ENCODE results near the gene ZAP70. TPM values are rescaled to one million over a fixed set of nuclear protein-coding genes. Genes with fewer than 3 reads are reported as not detected.

The ZAP70 gene
- total RNA-seq, 2 donors from 2014 or later, result 0.86 to 1.4 TPM

DNA sequence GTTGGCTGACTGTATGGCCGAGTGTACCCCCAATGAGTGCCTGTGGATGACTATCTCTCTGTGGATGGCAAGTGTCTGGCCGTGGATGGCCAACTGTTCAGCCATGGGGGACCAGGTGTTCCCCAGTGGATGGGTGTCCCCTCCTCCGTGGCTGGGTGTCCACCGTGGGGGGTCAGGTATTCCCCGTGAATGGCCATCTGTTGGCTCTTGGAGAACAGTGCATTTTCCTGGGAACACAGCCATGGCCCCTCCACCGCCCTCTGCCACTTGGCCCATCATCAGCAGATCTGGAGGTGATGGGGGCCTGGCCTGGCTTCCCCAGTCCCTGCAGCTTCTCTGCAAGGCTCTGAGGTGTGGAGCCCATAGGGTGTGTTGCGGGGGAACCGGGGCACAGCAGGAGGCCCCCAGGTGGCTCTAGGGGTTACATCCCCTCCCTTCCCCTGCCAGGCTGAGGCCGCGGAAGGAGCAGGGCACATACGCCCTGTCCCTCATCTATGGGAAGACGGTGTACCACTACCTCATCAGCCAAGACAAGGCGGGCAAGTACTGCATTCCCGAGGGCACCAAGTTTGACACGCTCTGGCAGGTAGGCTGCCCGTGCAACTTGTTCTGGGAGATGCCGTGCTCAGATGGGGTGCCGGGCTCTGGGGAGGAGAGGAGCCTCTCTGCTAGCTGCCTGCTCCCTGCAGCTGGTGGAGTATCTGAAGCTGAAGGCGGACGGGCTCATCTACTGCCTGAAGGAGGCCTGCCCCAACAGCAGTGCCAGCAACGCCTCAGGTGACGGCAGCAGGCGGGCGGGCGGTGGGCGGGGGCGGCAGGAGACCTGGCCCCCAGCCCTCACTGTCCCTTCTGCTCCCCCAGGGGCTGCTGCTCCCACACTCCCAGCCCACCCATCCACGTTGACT, 19.3 kb downstream of the ZAP70 start:
- no peak for DNase-seq (ENCODE audit: low spot score)
- no peaks in the 10 kb centered on the region for H3K36me3 ChIP-seq
- TF ChIP-seq, protein P1, sequence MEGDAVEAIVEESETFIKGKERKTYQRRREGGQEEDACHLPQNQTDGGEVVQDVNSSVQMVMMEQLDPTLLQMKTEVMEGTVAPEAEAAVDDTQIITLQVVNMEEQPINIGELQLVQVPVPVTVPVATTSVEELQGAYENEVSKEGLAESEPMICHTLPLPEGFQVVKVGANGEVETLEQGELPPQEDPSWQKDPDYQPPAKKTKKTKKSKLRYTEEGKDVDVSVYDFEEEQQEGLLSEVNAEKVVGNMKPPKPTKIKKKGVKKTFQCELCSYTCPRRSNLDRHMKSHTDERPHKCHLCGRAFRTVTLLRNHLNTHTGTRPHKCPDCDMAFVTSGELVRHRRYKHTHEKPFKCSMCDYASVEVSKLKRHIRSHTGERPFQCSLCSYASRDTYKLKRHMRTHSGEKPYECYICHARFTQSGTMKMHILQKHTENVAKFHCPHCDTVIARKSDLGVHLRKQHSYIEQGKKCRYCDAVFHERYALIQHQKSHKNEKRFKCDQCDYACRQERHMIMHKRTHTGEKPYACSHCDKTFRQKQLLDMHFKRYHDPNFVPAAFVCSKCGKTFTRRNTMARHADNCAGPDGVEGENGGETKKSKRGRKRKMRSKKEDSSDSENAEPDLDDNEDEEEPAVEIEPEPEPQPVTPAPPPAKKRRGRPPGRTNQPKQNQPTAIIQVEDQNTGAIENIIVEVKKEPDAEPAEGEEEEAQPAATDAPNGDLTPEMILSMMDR (IDR thresholded peaks at IDR 0.05), result no peak
- no peak overlapping the region for H3K27ac ChIP-seq
- peaks cover 5 to 12% of the 10 kb centered on the region in 2 donors for H3K9me3 ChIP-seq
- H3K4me3 ChIP-seq, result no peak overlapping the region
- no peaks in the 10 kb centered on the region for H3K27me3 ChIP-seq
- peaks cover 0 to 8% of the 10 kb centered on the region in 2 donors for H3K4me1 ChIP-seq

DNA sequence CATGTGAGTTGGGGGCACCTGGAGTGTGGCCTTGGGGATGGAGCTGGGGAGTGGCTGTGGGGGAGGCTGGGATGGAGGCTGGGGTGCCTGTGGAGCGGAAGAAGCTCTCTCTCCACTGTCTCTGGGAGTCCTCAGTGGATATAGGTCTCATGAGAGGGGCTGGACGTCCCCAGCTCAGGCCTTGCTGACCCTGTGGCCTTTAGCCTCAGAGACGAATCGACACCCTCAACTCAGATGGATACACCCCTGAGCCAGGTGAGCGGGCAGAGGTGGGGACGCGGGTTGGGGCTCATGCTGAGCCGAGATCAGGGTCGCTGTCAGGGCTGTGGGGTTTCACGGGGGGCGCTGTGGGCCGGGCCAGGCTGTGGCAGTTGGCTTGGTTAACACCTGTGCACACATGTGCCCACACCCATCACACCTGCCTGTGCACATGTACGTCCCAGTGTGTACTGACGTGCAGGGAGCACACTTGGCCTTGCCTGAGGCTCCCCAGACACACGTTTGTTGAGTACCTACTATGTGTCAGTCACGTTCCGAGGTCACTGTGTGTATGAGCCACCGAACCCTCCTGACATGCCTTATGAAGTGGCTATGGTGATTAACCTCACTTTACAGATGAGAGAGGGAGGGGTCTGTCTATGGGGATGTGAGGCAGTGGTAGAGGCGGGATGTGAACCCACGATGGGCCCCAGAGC, 20.1 kb downstream of the ZAP70 start:
- TF ChIP-seq, protein P1 (IDR thresholded peaks at IDR 0.05), result no peak
- Histone ChIP-seq H3K4me3 (no peak overlapping the region), H3K27me3 (no peaks in the 10 kb centered on the region), H3K9me3 (peaks cover 5 to 12% of the 10 kb centered on the region in 2 donors), H3K27ac (no peak overlapping the region), H3K36me3 (no peaks in the 10 kb centered on the region), H3K4me1 (peaks cover 0 to under 1% of the 10 kb centered on the region in 2 donors)
- no peak for DNase-seq (ENCODE audit: low spot score)

DNA sequence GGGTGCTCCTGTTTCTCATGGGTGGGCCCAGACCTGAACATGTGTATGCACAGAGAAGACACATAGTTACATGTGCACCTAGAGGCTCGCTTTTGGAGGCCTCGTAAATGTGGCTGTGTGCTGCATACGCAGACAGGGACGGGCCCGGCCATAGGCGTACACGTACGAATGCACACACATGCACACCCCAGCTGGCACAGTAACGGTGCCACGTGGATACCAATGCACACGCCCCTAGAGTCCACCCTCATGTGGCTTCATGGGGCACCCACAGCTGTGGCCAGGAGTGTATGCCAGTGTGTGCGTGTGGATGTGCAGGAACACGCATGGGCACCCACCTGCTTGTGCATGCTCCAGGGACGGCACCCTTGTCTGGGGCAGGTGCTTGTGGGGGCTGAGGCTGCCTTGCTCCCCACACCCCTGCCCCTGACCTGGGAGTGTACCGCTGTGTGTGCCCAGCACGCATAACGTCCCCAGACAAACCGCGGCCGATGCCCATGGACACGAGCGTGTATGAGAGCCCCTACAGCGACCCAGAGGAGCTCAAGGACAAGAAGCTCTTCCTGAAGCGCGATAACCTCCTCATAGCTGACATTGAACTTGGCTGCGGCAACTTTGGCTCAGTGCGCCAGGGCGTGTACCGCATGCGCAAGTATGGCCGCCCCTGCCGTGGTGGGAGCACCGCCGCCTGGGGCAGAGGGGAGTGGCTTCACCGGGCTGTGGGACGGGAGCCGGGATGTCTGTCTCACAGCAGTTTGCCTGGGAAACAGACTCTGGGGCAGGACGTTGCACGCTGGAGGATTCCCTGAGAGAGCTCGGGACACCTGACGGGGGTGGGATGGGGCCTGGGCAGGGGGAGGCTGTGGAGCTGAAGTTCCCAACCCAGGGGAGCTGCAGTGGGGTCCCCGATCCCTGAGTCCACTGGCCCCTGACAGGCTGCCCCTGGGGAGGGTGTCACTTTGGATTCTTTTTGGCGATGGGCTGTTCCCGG, 21.0 kb downstream of the ZAP70 start:
- DNase-seq (ENCODE audit: low spot score), result no peak
- TF ChIP-seq, protein P1 (IDR thresholded peaks at IDR 0.05), result no peak
- Histone ChIP-seq H3K36me3 (no peaks in the 10 kb centered on the region), H3K27me3 (no peaks in the 10 kb centered on the region), H3K9me3 (peaks cover 5 to 12% of the 10 kb centered on the region in 2 donors), H3K4me1 (no peaks in the 10 kb centered on the region), H3K27ac (no peak overlapping the region), H3K4me3 (no peak overlapping the region)

DNA sequence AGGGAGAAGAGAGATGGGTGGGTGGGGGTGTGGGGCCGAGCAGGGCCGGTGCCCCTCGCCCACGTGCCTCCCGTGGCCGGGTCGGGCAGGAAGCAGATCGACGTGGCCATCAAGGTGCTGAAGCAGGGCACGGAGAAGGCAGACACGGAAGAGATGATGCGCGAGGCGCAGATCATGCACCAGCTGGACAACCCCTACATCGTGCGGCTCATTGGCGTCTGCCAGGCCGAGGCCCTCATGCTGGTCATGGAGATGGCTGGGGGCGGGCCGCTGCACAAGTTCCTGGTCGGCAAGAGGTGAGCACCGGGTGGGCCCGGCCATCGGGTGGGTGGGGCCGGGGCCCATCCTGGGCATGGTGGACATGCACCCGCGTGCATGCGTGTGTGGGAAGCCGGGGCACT, 21.8 kb downstream of the ZAP70 start:
- Histone ChIP-seq H3K9me3 (peaks cover 2 to 4% of the 10 kb centered on the region in 2 donors), H3K27ac (no peak overlapping the region), H3K4me3 (no peak overlapping the region), H3K27me3 (no peaks in the 10 kb centered on the region), H3K36me3 (no peaks in the 10 kb centered on the region), H3K4me1 (no peaks in the 10 kb centered on the region)
- DNase-seq (ENCODE audit: low spot score), result no peak
- TF ChIP-seq, protein P1 (IDR thresholded peaks at IDR 0.05), result no peak

DNA sequence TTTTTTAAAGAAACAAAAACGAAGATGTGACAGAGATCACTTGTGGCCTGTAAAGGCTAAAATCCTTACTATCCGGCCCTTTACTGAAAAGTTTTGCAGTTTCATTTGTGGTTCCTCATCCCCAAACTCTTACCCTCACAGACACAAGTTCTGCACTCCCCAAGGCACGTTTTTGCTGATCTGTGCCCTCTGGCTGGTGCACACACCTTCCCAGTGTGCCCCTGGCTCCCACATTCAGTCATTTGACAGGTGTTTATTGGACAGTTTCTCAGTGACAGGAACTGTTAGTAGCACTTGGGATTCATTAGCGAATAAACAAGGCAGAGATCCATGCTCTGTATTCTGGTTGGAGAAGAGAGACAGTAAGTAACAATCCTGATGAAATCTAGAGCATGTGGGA, 22.8 kb downstream of the ZAP70 start:
- DNase-seq (ENCODE audit: low spot score), result no peak
- Histone ChIP-seq H3K4me1 (no peaks in the 10 kb centered on the region), H3K4me3 (no peak overlapping the region), H3K9me3 (no peaks in the 10 kb centered on the region), H3K27me3 (no peaks in the 10 kb centered on the region), H3K27ac (no peak overlapping the region), H3K36me3 (no peaks in the 10 kb centered on the region)
- TF ChIP-seq, protein P1 (IDR thresholded peaks at IDR 0.05), result no peak

All from right atrium auricular region (tissue), 2 donors.